Keratinocyte (primary cell): ENCODE results near the gene PABPN1L. TPM values are rescaled to one million over a fixed set of nuclear protein-coding genes. Genes with fewer than 3 reads are reported as not detected.

Experiments used
- DNase-seq: peaks from one replicate; pipeline ENCODE4 v3.0.0-alpha.2; 2011; ENCODE audit warnings: low read depth, missing footprints, low spot score
- FAIRE-seq: peaks from 2 replicates; lab custom pipeline; 2011; peaks lifted over from hg19 to GRCh38; lab: Jason Lieb, UNC
- H2AFZ ChIP-seq: 2 replicates; pipeline ENCODE4 v1.6.0; 2012; ENCODE audit warnings: low read length, control low read depth, inconsistent platforms; ENCODE audit not compliant: control insufficient read depth
- H3K27ac ChIP-seq: 2 replicates; pipeline ENCODE4 v1.5.1; 2011; ENCODE audit warnings: low read length; ENCODE audit not compliant: control insufficient read depth, insufficient read depth
- H3K27me3 ChIP-seq: 3 replicates; pipeline ENCODE4 v1.6.0; 2011; ENCODE audit warnings: low read length; ENCODE audit not compliant: control insufficient read depth, insufficient read depth; ENCODE audit errors: extremely low read depth
- H3K36me3 ChIP-seq, 2 experiments: 2 replicates in 1 of 2; 3 replicates in 1 of 2; pipeline ENCODE4 v1.5.1; 2011; ENCODE audit warnings: low read length in 2 of 2, mild to moderate bottlenecking in 1 of 2; ENCODE audit not compliant: control insufficient read depth in 2 of 2, insufficient read depth in 2 of 2; ENCODE audit errors: extremely low read depth in 1 of 2
- H3K4me1 ChIP-seq: 3 replicates; pipeline ENCODE4 v1.5.1; 2011; ENCODE audit warnings: low read length; ENCODE audit not compliant: control insufficient read depth, insufficient read depth; ENCODE audit errors: extremely low read depth
- H3K4me2 ChIP-seq: 3 replicates; pipeline ENCODE4 v1.6.0; 2011; ENCODE audit warnings: low read depth, low read length; ENCODE audit not compliant: control insufficient read depth, insufficient read depth; ENCODE audit errors: extremely low read depth
- H3K4me3 ChIP-seq, 3 experiments: fragments of 200-600 bp in 1 of 3; sonication (generic) in 1 of 3; 2 replicates in 2 of 3; 3 replicates in 1 of 3; pipeline ENCODE4 v1.5.1; 2011 to 2016; ENCODE audit warnings: low read length in 3 of 3, mild to moderate bottlenecking in 3 of 3, control low read depth in 2 of 3, inconsistent platforms in 1 of 3, low read depth in 1 of 3, mixed read lengths in 1 of 3, mixed run types in 1 of 3, moderate library complexity in 1 of 3; ENCODE audit not compliant: control insufficient read depth in 2 of 3, insufficient read depth in 2 of 3; ENCODE audit errors: extremely low read depth in 1 of 3
- H3K79me2 ChIP-seq: 2 replicates; pipeline ENCODE4 v1.6.0; 2012; ENCODE audit warnings: low read length; ENCODE audit not compliant: control insufficient read depth, insufficient read depth
- H3K9ac ChIP-seq: 3 replicates; pipeline ENCODE4 v1.6.0; 2011; ENCODE audit warnings: low read length; ENCODE audit not compliant: control insufficient read depth, insufficient read depth; ENCODE audit errors: extremely low read depth
- H3K9me1 ChIP-seq: 3 replicates; pipeline ENCODE4 v1.6.0; 2011; ENCODE audit warnings: low read length; ENCODE audit not compliant: control insufficient read depth, insufficient read depth; ENCODE audit errors: extremely low read depth
- H3K9me3 ChIP-seq: 2 replicates; pipeline ENCODE4 v1.5.1; 2012; ENCODE audit warnings: low read depth, low read length; ENCODE audit not compliant: control insufficient read depth
- H4K20me1 ChIP-seq: 3 replicates; pipeline ENCODE4 v1.6.0; 2011; ENCODE audit warnings: low read length; ENCODE audit not compliant: control insufficient read depth, insufficient read depth; ENCODE audit errors: extremely low read depth
- EZH2 ChIP-seq: IDR thresholded peaks from one replicate; pipeline ENCODE4 v1.6.1; 2012; ENCODE audit warnings: inconsistent platforms, mild to moderate bottlenecking, low read length, moderate library complexity
- dilution Hi-C: fragments of 300-500 bp; cut with MboI; formaldehyde crosslinking; loops from one replicate; pipeline ENCODE4 v1.7.0; 2020; ENCODE audit warnings: low sequenced_read_pairs; ENCODE audit not compliant: extremely low pct_ligation_motif_present
- polyA plus RNA-seq, 5 experiments: library from polyadenylated mRNA; depleted of rRNA in 3 of 5; stranded (reverse) in 3 of 5; stranded (forward) in 1 of 5; unstranded in 1 of 5; fragments of >200 nt; gene quantifications; 1 replicate in 1 of 5; 2 replicates in 3 of 5; 3 replicates in 1 of 5; pipeline versions ENCODE4 v1.2.1 to v1.2.3, GENCODE V29; 2011 to 2012; ENCODE audit warnings: missing spikeins in 2 of 5, low read depth in 1 of 5, low replicate concordance in 1 of 5
- TF ChIP-seq, protein P1 (sequence below), 3 experiments: IDR thresholded peaks in 1 of 3; conservative IDR thresholded peaks in 1 of 3; optimal IDR thresholded peaks in 1 of 3; 2 replicates in 2 of 3; 3 replicates in 1 of 3; pipeline versions ENCODE3 to v1.5.1; 2011; ENCODE audit warnings: low read length in 3 of 3, mild to moderate bottlenecking in 3 of 3, moderate library complexity in 2 of 3, control low read depth in 1 of 3, inconsistent platforms in 1 of 3; ENCODE audit not compliant: insufficient read depth in 2 of 3; ENCODE audit errors: extremely low read depth in 1 of 3

The PABPN1L gene
- polyA plus RNA-seq, 1 donor (not counting 4 experiments of a cell fraction or from before 2014, with no cell fraction given), result not detected

DNA sequence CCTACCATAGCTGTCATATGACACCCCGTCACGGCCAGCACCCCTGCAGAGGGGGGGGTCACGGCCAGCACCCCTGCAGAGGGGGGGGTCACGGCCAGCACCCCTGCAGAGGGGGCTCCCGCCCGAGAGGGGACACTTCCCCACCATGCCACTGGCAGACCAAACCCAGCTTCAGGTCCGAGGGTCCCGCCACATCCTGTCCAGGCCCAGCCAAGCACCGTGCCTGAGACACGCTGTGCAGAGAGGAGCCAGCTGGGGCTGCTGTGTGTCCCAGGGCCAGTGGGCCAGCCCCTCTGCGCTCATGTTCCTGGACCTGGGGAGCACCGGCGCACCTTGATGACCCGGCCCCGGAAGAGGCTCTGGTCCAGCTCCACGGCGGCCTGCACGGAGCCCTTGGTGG lies 1.9 kb downstream of the PABPN1L start:
- H3K4me2 ChIP-seq, result no peak overlapping the region
- peaks cover under 1 to 18% of the 10 kb centered on the region in 2 experiments for H3K36me3 ChIP-seq
- H2AFZ ChIP-seq, result no peak overlapping the region
- no peak overlapping the region for H3K9ac ChIP-seq
- H4K20me1 ChIP-seq, result no peaks in the 10 kb centered on the region
- FAIRE-seq (no peak), DNase-seq (no peak)
- TF ChIP-seq EZH2, result no peak
- TF ChIP-seq, protein P1, sequence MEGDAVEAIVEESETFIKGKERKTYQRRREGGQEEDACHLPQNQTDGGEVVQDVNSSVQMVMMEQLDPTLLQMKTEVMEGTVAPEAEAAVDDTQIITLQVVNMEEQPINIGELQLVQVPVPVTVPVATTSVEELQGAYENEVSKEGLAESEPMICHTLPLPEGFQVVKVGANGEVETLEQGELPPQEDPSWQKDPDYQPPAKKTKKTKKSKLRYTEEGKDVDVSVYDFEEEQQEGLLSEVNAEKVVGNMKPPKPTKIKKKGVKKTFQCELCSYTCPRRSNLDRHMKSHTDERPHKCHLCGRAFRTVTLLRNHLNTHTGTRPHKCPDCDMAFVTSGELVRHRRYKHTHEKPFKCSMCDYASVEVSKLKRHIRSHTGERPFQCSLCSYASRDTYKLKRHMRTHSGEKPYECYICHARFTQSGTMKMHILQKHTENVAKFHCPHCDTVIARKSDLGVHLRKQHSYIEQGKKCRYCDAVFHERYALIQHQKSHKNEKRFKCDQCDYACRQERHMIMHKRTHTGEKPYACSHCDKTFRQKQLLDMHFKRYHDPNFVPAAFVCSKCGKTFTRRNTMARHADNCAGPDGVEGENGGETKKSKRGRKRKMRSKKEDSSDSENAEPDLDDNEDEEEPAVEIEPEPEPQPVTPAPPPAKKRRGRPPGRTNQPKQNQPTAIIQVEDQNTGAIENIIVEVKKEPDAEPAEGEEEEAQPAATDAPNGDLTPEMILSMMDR (optimal IDR thresholded peaks at IDR 0.05 in 1 of 3, IDR thresholded peaks at IDR 0.05 in 1 of 3, conservative IDR thresholded peaks at IDR 0.05 in 1 of 3; ENCODE audit: extremely low read depth in 1 of 3, insufficient read depth in 2 of 3, low read length in 3 of 3), result no peak
- no peaks in the 10 kb centered on the region for H3K9me3 ChIP-seq
- H3K9me1 ChIP-seq, result no peaks in the 10 kb centered on the region
- no peaks in the 10 kb centered on the region for H3K79me2 ChIP-seq
- H3K27me3 ChIP-seq, result peaks cover 17% of the 10 kb centered on the region
- no peak overlapping the region for H3K4me3 ChIP-seq
- H3K27ac ChIP-seq, result no peak overlapping the region
- dilution Hi-C loops, result no loop called here
- H3K4me1 ChIP-seq, result no peaks in the 10 kb centered on the region

DNA sequence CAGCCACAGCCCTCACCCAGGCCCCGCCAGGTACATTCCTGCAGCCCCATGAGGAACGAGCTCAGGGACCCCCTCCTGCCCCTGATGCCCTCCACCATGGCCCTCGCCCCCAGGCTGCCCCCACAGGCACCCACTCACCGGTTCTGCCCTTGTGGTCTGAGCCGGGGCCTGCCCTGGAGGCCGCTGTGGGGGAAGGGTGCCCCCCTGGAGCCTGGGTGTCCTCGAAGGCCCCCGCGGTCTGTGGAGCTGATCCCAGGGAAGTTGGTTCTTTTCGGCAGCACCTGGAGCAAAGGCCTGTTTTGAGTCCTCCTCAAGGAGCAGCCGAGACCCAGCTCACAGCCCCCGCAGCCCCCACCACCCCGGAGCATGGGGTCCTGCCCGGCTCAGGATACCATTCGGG lies 2.4 kb downstream of the PABPN1L start:
- H3K4me3 ChIP-seq, result no peak overlapping the region
- H4K20me1 ChIP-seq, result no peaks in the 10 kb centered on the region
- TF ChIP-seq, protein P1 (optimal IDR thresholded peaks at IDR 0.05 in 1 of 3, IDR thresholded peaks at IDR 0.05 in 1 of 3, conservative IDR thresholded peaks at IDR 0.05 in 1 of 3; ENCODE audit: extremely low read depth in 1 of 3, insufficient read depth in 2 of 3, low read length in 3 of 3), result no peak
- no peak for TF ChIP-seq EZH2
- no peaks in the 10 kb centered on the region for H3K79me2 ChIP-seq
- FAIRE-seq, result no peak
- DNase-seq, result no peak
- H3K4me2 ChIP-seq, result no peak overlapping the region
- no peak overlapping the region for H3K9ac ChIP-seq
- no peaks in the 10 kb centered on the region for H3K4me1 ChIP-seq
- H3K9me1 ChIP-seq, result no peaks in the 10 kb centered on the region
- no peaks in the 10 kb centered on the region for H3K9me3 ChIP-seq
- dilution Hi-C loops, result no loop called here
- no peak overlapping the region for H3K27ac ChIP-seq
- no peak overlapping the region for H2AFZ ChIP-seq
- H3K27me3 ChIP-seq, result peaks cover 13% of the 10 kb centered on the region
- peaks cover 3 to 18% of the 10 kb centered on the region in 2 experiments for H3K36me3 ChIP-seq
